BJ (cell line): ENCODE measurements around the gene TBL1X. TPM values are rescaled to one million over a fixed set of nuclear protein-coding genes. Genes with fewer than 3 reads are reported as not detected.

Experiments used
- CTCF ChIA-PET: fragments of 350-600 bp; formaldehyde crosslinking; extraction: SDS; loops from one replicate; lab custom pipeline; 2021; ENCODE audit warnings: antibody characterized with exemption, inconsistent platforms; lab: Yijun Ruan, JAX
- POLR2A ChIA-PET: fragments of 300-600 bp; sonication (Branson Sonifier 250); formaldehyde crosslinking; extraction: SDS; loops from one replicate; lab custom pipeline; 2021; ENCODE audit warnings: antibody characterized with exemption; lab: Charles Lee
- DNase-seq: peaks from one replicate; pipeline ENCODE4 v3.0.0-alpha.2; 2011; ENCODE audit warnings: low read depth
- H3K27me3 ChIP-seq: 2 replicates; pipeline ENCODE4 v1.6.0; 2011; ENCODE audit warnings: low read length; ENCODE audit not compliant: control insufficient read depth, insufficient read depth
- H3K36me3 ChIP-seq: 2 replicates; pipeline ENCODE4 v1.5.1; 2011; ENCODE audit warnings: low read length; ENCODE audit not compliant: control insufficient read depth, insufficient read depth
- H3K4me3 ChIP-seq: 2 replicates; pipeline ENCODE4 v1.5.1; 2011; ENCODE audit warnings: low read depth, mild to moderate bottlenecking, control low read depth, low read length
- polyA plus RNA-seq: library from polyadenylated mRNA; depleted of rRNA; stranded (reverse); fragments of >200 nt; gene quantifications from 2 replicates; pipeline ENCODE4 v1.2.3, GENCODE V29; 2011
- TF ChIP-seq, protein P1 (sequence below): IDR thresholded peaks from 2 replicates; pipeline ENCODE4 v1.5.1; 2011; ENCODE audit warnings: low read depth, mild to moderate bottlenecking, control low read depth, inconsistent platforms, low read length, moderate library complexity; ENCODE audit not compliant: insufficient read depth

TBL1X gene
- polyA plus RNA-seq, 1 experiment: 13.2 TPM

DNA sequence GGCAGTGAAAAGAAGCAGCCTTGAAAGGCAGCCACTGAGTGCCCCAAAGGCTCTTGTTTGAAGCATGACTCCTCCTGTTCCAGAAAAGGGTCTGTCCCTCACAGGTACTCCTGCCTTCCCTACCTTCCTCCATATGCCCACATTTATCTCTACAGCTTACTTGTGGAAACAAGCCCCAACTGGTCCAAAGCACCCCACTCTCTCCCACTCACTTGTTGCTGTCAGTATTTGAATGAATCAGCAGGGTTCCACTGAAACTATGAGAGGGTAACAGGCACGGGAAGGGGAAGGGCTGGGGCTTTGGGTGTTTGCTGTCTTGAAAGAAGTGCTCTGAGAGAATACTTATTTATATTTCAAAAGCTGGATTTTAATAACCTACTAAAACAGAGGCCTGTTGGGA lies 265.9 kb downstream of the TBL1X start:
- TF ChIP-seq, protein P1, sequence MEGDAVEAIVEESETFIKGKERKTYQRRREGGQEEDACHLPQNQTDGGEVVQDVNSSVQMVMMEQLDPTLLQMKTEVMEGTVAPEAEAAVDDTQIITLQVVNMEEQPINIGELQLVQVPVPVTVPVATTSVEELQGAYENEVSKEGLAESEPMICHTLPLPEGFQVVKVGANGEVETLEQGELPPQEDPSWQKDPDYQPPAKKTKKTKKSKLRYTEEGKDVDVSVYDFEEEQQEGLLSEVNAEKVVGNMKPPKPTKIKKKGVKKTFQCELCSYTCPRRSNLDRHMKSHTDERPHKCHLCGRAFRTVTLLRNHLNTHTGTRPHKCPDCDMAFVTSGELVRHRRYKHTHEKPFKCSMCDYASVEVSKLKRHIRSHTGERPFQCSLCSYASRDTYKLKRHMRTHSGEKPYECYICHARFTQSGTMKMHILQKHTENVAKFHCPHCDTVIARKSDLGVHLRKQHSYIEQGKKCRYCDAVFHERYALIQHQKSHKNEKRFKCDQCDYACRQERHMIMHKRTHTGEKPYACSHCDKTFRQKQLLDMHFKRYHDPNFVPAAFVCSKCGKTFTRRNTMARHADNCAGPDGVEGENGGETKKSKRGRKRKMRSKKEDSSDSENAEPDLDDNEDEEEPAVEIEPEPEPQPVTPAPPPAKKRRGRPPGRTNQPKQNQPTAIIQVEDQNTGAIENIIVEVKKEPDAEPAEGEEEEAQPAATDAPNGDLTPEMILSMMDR: no peak
- Histone ChIP-seq H3K36me3 (no peaks in the 10 kb centered on the region), H3K4me3 (no peak overlapping the region), H3K27me3 (no peaks in the 10 kb centered on the region)
- ChIA-PET CTCF (interaction anchor here (1.1 kb wide), 1 partner anchor 389 kb away, joined by 3 read pairs; no protein-coding TSS in a partner anchor), POLR2A (no interaction called here)
- no peak for DNase-seq

DNA sequence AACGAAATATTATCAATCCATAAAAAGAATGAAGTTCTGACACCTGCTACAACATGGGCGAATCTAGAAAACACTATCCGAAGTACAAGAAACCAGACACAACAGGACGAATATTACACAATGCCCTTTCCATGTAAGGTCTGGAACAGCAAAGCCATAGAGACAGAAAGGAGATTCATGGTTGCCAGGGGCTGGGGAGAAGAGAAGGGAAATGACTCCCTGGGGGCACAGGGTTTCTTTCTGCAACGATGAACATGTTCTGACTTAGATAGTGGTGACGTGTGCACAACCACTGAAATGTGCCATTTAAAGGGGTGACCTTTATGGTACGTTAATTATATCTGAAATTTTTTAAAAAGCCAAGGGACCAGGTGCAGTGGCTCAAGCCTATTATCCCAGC lies 272.5 kb downstream of the TBL1X start:
- H3K36me3 ChIP-seq: no peaks in the 10 kb centered on the region
- ChIA-PET CTCF (no interaction called here), POLR2A (no interaction called here)
- no peaks in the 10 kb centered on the region for H3K27me3 ChIP-seq
- no peak for DNase-seq
- no peak overlapping the region for H3K4me3 ChIP-seq
- TF ChIP-seq, protein P1: no peak

DNA sequence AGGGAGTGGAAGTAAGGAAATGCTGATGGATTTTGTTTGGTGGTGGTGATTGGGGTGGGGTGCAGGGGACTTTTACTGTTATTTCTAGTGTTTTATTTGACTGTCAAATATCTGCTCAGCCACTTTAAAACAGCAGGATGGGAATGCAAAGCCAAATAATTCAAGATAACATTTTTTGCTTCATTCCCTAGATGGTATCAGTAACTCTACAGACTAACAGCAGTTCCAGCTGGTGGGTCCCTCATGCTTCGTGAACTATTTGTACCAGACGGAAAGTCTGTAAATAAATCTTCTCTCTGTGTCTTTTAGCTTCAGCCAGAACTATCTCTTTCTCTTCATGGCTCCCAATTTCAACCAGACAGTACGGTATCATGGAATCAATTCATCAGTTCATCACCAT lies 273.3 kb downstream of the TBL1X start:
- ChIA-PET CTCF (no interaction called here), POLR2A (no interaction called here)
- TF ChIP-seq, protein P1: no peak
- no peak for DNase-seq
- H3K36me3 ChIP-seq: no peaks in the 10 kb centered on the region
- no peaks in the 10 kb centered on the region for H3K27me3 ChIP-seq
- no peak overlapping the region for H3K4me3 ChIP-seq

DNA sequence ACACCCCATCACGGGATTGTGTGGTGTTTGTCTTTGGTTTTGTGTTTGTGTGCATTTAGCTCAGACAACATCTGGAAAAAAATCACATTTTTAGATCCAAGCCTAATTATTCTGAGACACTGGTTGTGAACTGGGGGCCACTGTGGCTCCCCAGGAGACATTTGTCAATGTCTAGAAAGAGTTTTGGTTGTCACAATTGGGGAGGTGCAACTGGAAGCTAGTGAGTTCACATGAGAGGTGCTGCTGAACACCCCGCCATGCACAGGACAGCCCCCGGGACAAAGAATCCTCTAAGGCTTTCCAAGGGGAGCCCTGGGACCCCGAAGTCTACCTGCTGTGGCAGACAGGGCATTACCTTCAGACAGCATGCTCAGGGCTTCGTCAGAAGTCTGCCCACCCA lies 274.3 kb downstream of the TBL1X start:
- no peak overlapping the region for H3K4me3 ChIP-seq
- ChIA-PET CTCF (no interaction called here), POLR2A (no interaction called here)
- no peaks in the 10 kb centered on the region for H3K36me3 ChIP-seq
- TF ChIP-seq, protein P1: no peak
- H3K27me3 ChIP-seq: no peaks in the 10 kb centered on the region
- no peak for DNase-seq

DNA sequence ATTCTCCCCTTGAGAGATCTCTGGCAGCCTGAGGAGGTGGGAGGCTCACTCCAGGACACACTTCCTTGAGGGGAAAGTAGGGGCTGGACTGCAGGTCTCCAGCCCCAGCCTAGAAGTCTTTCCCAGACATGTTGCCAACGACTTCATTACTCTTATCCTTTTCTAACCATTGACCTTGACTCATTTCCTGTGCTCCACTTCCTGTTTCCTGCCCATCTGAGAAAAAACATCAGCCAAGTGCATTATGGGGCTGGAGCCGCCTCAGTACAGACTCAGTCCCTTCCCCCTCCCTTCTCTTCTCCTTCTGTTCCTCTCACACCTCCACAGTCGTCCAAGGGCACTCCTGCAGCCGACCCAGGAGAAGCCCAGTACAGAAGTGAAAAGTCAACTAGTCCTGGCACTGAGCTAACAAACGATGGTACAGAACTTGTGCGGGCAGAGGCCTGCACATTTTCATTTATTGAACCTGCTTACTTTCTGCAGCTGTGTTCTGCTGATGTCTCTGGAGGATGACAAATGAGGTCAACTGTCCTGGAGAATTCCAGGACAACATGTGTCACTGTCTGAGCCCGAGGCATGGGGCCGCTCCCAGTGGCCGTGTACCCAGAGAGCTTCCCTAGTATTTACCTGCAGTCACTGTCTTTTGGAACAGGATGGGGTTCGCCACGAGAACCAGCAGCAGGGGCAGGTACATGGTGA lies 280.7 kb downstream of the TBL1X start:
- Histone ChIP-seq H3K36me3 (no peaks in the 10 kb centered on the region), H3K4me3 (no peak overlapping the region), H3K27me3 (no peaks in the 10 kb centered on the region)
- ChIA-PET POLR2A (no interaction called here), CTCF (no interaction called here)
- TF ChIP-seq, protein P1: no peak
- no peak for DNase-seq
